ENCODE results near the gene COL20A1.

COL20A1 gene

GRCh38 chr20:63346131-63347080 is 53.4 kb downstream of the COL20A1 start:
- Histone ChIP-seq H3K9me3 (ENCODE audit: control insufficient read depth, insufficient read depth, low read length) (no peaks in the 10 kb centered on the region), H3K4me3 (ENCODE audit: low read length) (no peak overlapping the region), H3K36me3 (ENCODE audit: control insufficient read depth, insufficient read depth, low read length) (no peaks in the 10 kb centered on the region; the same call in 1 of the 2 replicates), H3K4me1 (ENCODE audit: control insufficient read depth, insufficient read depth, low read length) (no peaks in the 10 kb centered on the region), H3K27ac (ENCODE audit: low read length) (no peak overlapping the region), H3K27me3 (ENCODE audit: control insufficient read depth, insufficient read depth, low read length) (no peaks in the 10 kb centered on the region)
- DNase-seq (ENCODE audit: low read depth, low spot score), result no peak
- WGBS (ENCODE audit: insufficient coverage, insufficient read length), result no CpG with 5 or more reads among the region's 50 CpGs

DNA sequence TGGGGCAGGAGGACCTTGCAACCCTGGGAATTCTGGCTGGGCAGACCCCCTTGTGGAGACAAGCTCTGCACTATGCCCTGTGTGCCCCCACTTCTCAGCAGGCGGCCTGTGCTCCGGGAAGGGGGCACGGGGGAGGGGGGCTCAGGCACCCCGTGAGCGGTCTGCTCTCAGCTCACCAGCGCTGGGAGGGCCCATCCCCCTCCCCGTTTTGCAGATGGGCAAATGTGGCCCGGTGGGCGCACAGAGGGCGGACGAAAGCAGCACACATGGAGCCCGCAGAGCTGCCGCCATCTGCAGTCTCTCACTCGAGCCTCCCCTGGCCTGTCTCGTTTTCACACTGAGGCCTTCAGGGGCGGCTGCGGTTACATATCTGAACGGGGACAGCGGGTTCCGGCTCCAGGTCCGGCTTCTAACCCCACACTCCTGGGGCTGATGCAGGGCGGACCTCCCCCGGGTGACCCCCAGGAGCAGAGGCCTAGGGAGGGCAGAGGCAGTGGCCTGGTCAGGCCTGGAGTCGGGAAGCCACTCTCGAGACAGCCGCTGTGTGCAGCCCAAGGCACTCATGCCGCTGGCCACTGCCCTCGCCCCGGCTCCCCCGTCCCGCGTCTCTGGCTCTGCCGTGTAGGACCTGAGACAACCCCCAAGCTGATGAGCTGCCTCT is 54.2 kb downstream of the COL20A1 start:
- WGBS (ENCODE audit: insufficient coverage, insufficient read length), result no CpG with 5 or more reads among the region's 33 CpGs
- Histone ChIP-seq H3K27me3 (ENCODE audit: control insufficient read depth, insufficient read depth, low read length) (no peaks in the 10 kb centered on the region), H3K4me1 (ENCODE audit: control insufficient read depth, insufficient read depth, low read length) (no peaks in the 10 kb centered on the region), H3K27ac (ENCODE audit: low read length) (no peak overlapping the region), H3K4me3 (ENCODE audit: low read length) (no peak overlapping the region), H3K9me3 (ENCODE audit: control insufficient read depth, insufficient read depth, low read length) (no peaks in the 10 kb centered on the region), H3K36me3 (ENCODE audit: control insufficient read depth, insufficient read depth, low read length) (no peaks in the 10 kb centered on the region; the same call in 1 of the 2 replicates)
- no peak for DNase-seq (ENCODE audit: low read depth, low spot score)

- Histone ChIP-seq H3K9me3 (ENCODE audit: control insufficient read depth, insufficient read depth, low read length) (no peaks in the 10 kb centered on the region), H3K4me1 (ENCODE audit: control insufficient read depth, insufficient read depth, low read length) (peaks cover 3% of the 10 kb centered on the region; the same call in 1 of the 2 replicates), H3K4me3 (ENCODE audit: low read length) (no peak overlapping the region), H3K36me3 (ENCODE audit: control insufficient read depth, insufficient read depth, low read length) (no peaks in the 10 kb centered on the region), H3K27ac (ENCODE audit: low read length) (no peak overlapping the region), H3K27me3 (ENCODE audit: control insufficient read depth, insufficient read depth, low read length) (no peaks in the 10 kb centered on the region)
- no CpG with 5 or more reads among the region's 46 CpGs for WGBS (ENCODE audit: insufficient coverage, insufficient read length)
- no peak for DNase-seq (ENCODE audit: low read depth, low spot score)
Observed at GRCh38 chr20:63347950-63348827, 55.2 kb downstream of the COL20A1 start.

DNA sequence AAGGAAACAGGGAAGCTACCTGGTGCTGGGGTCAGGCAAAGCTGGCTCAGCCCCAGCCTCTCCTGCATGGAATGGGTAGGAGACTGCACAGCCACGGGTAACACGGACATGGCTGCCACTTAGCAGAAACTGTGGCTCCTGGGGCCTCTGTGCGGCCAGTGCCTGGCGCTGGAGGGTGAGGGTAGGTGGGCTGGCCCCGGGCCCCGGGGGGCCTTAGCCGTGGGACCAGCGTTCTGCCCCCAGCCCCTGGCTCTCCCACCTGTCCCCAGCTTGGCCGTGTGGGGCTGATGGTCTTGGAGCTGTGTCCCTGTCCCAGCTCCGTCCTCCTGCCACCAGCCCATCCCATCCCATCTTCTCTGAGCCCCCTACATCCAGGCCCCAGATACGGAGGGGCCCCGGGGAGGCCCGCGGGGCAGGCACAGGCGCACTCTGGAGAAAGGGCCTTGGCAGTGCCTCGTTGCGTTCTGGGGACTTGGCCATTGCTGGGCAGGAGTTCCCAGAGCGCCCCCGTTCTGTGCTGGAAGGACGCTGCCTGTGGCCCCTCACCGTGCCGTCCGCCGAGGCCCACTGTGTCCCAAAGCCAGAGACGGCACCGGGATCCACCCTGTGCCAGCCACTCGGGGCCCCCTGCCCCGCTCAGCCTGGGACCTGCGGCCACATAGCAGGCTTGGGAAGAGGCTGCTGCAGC is 56.0 kb downstream of the COL20A1 start:
- WGBS (ENCODE audit: insufficient coverage, insufficient read length), result no CpG with 5 or more reads among the region's 29 CpGs

DNA sequence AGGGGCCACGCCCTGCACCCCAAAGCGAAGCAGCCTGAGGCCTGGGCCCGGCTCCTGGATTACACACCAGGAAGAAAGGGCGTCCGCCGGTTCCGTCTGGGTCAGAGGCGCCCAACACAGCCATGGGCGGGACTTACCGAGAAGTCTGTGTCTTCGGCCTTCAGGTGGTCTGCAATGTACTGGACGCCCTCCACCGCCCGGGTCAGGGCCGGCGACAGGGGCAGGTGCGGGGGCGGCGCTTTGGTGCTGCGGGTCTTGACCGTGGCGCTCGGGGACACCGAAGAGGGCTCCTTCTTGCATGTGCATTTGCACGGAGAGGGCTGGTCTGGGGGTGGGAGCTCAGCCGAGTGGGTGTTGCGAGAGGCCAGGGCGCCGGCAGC is 56.5 kb downstream of the COL20A1 start:
- Histone ChIP-seq H3K27ac (ENCODE audit: low read length) (no peak overlapping the region), H3K4me1 (ENCODE audit: control insufficient read depth, insufficient read depth, low read length) (peaks cover 3% of the 10 kb centered on the region; the same call in 1 of the 2 replicates), H3K27me3 (ENCODE audit: control insufficient read depth, insufficient read depth, low read length) (no peaks in the 10 kb centered on the region), H3K36me3 (ENCODE audit: control insufficient read depth, insufficient read depth, low read length) (no peaks in the 10 kb centered on the region), H3K9me3 (ENCODE audit: control insufficient read depth, insufficient read depth, low read length) (no peaks in the 10 kb centered on the region), H3K4me3 (ENCODE audit: low read length) (no peak overlapping the region)
- no CpG with 5 or more reads among the region's 29 CpGs for WGBS (ENCODE audit: insufficient coverage, insufficient read length)
- no peak for DNase-seq (ENCODE audit: low read depth, low spot score)

More for the DNA sequence above, 56.0 kb downstream of the COL20A1 start:
- no peaks in the 10 kb centered on the region for H3K9me3 ChIP-seq (ENCODE audit: control insufficient read depth, insufficient read depth, low read length)
- DNase-seq (ENCODE audit: low read depth, low spot score), result no peak
- H3K36me3 ChIP-seq (ENCODE audit: control insufficient read depth, insufficient read depth, low read length), result no peaks in the 10 kb centered on the region
- H3K4me1 ChIP-seq (ENCODE audit: control insufficient read depth, insufficient read depth, low read length), result peaks cover 3% of the 10 kb centered on the region; the same call in 1 of the 2 replicates
- H3K4me3 ChIP-seq (ENCODE audit: low read length), result no peak overlapping the region
- H3K27me3 ChIP-seq (ENCODE audit: control insufficient read depth, insufficient read depth, low read length), result no peaks in the 10 kb centered on the region
- no peak overlapping the region for H3K27ac ChIP-seq (ENCODE audit: low read length)

DNA sequence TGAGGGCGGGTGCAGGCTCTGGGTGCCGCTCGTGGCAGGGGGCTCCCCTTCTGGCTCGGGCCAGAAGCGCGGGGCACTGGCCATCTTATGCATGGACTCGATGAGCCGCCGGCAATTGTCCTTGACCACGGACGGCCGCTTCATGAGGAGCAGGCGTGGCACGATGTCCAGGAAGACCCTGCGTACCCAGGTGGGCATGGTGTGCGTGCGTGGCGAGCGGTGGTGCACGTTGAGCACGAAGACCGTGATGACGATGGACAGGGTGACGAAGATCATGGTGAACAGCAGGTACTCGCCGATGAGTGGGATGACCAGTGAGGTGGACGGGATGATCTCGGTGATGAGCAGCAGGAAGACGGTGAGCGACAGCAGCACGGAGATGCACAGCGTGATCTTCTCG is 57.2 kb downstream of the COL20A1 start:
- no peak overlapping the region for H3K4me3 ChIP-seq (ENCODE audit: low read length)
- H3K27me3 ChIP-seq (ENCODE audit: control insufficient read depth, insufficient read depth, low read length), result no peaks in the 10 kb centered on the region
- H3K27ac ChIP-seq (ENCODE audit: low read length), result no peak overlapping the region
- H3K9me3 ChIP-seq (ENCODE audit: control insufficient read depth, insufficient read depth, low read length), result no peaks in the 10 kb centered on the region
- WGBS (ENCODE audit: insufficient coverage, insufficient read length), result no CpG with 5 or more reads among the region's 33 CpGs
- H3K4me1 ChIP-seq (ENCODE audit: control insufficient read depth, insufficient read depth, low read length), result peaks cover 3% of the 10 kb centered on the region; the same call in 1 of the 2 replicates
- no peaks in the 10 kb centered on the region for H3K36me3 ChIP-seq (ENCODE audit: control insufficient read depth, insufficient read depth, low read length)
- no peak for DNase-seq (ENCODE audit: low read depth, low spot score)

GRCh38 chr20:63350597-63351325 is 57.8 kb downstream of the COL20A1 start:
- H3K36me3 ChIP-seq (ENCODE audit: control insufficient read depth, insufficient read depth, low read length), result no peaks in the 10 kb centered on the region
- no peak for DNase-seq (ENCODE audit: low read depth, low spot score)
- WGBS (ENCODE audit: insufficient coverage, insufficient read length), result no CpG with 5 or more reads among the region's 46 CpGs
- no peaks in the 10 kb centered on the region for H3K27me3 ChIP-seq (ENCODE audit: control insufficient read depth, insufficient read depth, low read length)
- no peaks in the 10 kb centered on the region for H3K9me3 ChIP-seq (ENCODE audit: control insufficient read depth, insufficient read depth, low read length)
- no peak overlapping the region for H3K27ac ChIP-seq (ENCODE audit: low read length)
- no peak overlapping the region for H3K4me3 ChIP-seq (ENCODE audit: low read length)
- peaks cover 3% of the 10 kb centered on the region; the same call in 1 of the 2 replicates for H3K4me1 ChIP-seq (ENCODE audit: control insufficient read depth, insufficient read depth, low read length)

- Histone ChIP-seq H3K27me3 (ENCODE audit: control insufficient read depth, insufficient read depth, low read length) (no peaks in the 10 kb centered on the region), H3K9me3 (ENCODE audit: control insufficient read depth, insufficient read depth, low read length) (no peaks in the 10 kb centered on the region), H3K36me3 (ENCODE audit: control insufficient read depth, insufficient read depth, low read length) (no peaks in the 10 kb centered on the region), H3K4me1 (ENCODE audit: control insufficient read depth, insufficient read depth, low read length) (peaks cover 3% of the 10 kb centered on the region; the same call in 1 of the 2 replicates), H3K4me3 (ENCODE audit: low read length) (no peak overlapping the region), H3K27ac (ENCODE audit: low read length) (no peak overlapping the region)
- no CpG with 5 or more reads among the region's 12 CpGs for WGBS (ENCODE audit: insufficient coverage, insufficient read length)
- no peak for DNase-seq (ENCODE audit: low read depth, low spot score)
Observed at GRCh38 chr20:63351326-63351700, 58.3 kb downstream of the COL20A1 start.

- Histone ChIP-seq H3K27me3 (ENCODE audit: control insufficient read depth, insufficient read depth, low read length) (no peaks in the 10 kb centered on the region), H3K9me3 (ENCODE audit: control insufficient read depth, insufficient read depth, low read length) (no peaks in the 10 kb centered on the region), H3K4me3 (ENCODE audit: low read length) (no peak overlapping the region), H3K27ac (ENCODE audit: low read length) (no peak overlapping the region), H3K36me3 (ENCODE audit: control insufficient read depth, insufficient read depth, low read length) (no peaks in the 10 kb centered on the region), H3K4me1 (ENCODE audit: control insufficient read depth, insufficient read depth, low read length) (peaks cover 3% of the 10 kb centered on the region; the same call in 1 of the 2 replicates)
- no CpG with 5 or more reads among the region's 28 CpGs for WGBS (ENCODE audit: insufficient coverage, insufficient read length)
- DNase-seq (ENCODE audit: low read depth, low spot score), result no peak
Observed at GRCh38 chr20:63351811-63352591, 59.0 kb downstream of the COL20A1 start.

All from iPS DF 6.9 (cell line).